Endothelial cell of umbilical vein (primary cell): ENCODE results near the gene KCNMA1. TPM values are rescaled to one million over a fixed set of nuclear protein-coding genes. Genes with fewer than 3 reads are reported as not detected.

ENCODE experiments used
- BruUV-seq: library from RNA; stranded (reverse); fragments of 400-500 nt; replicated peaks from 2 replicates; lab custom pipeline; 2021; lab: Mats Ljungman, UMichigan
- CTCF ChIA-PET: fragments of 300-600, 350-600 bp; sonication (Branson Sonifier 250); formaldehyde crosslinking; loops from one replicate; lab custom pipeline; 2021; ENCODE audit warnings: antibody characterized with exemption, inconsistent platforms; lab: Charles Lee
- POLR2A ChIA-PET: fragments of 300-600, 350-600 bp; sonication (Branson Sonifier 250); formaldehyde crosslinking; loops from one replicate; lab custom pipeline; 2021; ENCODE audit warnings: antibody characterized with exemption, inconsistent platforms; lab: Charles Lee
- DNase-seq: peaks from one replicate; pipeline ENCODE4 v3.0.0-alpha.2; 2011; ENCODE audit warnings: low read depth, low spot score
- FAIRE-seq: peaks from 2 replicates; lab custom pipeline; 2011; peaks lifted over from hg19 to GRCh38; lab: Jason Lieb, UNC
- H2AFZ ChIP-seq: 2 replicates; pipeline ENCODE4 v1.6.0; 2012; ENCODE audit warnings: low read depth, low read length, control low read depth, inconsistent platforms
- H3K27ac ChIP-seq: 2 replicates; pipeline ENCODE4 v1.5.1; 2011; ENCODE audit warnings: low read depth, mild to moderate bottlenecking, control low read depth, low read length, moderate library complexity; ENCODE audit not compliant: insufficient read depth
- H3K27me3 ChIP-seq, 2 experiments: 2 replicates each; pipeline versions ENCODE4 v1.6.0 to v1.6.1; 2011; ENCODE audit warnings: low read length in 2 of 2, mixed read lengths in 1 of 2; ENCODE audit not compliant: control insufficient read depth in 2 of 2, insufficient read depth in 2 of 2
- H3K36me3 ChIP-seq, 2 experiments: 2 replicates in 1 of 2; 3 replicates in 1 of 2; pipeline ENCODE4 v1.5.1; 2011; ENCODE audit warnings: low read length in 2 of 2, mild to moderate bottlenecking in 1 of 2, moderate library complexity in 1 of 2; ENCODE audit not compliant: control insufficient read depth in 2 of 2, insufficient read depth in 2 of 2; ENCODE audit errors: extremely low read depth in 1 of 2
- H3K4me1 ChIP-seq: 3 replicates; pipeline ENCODE4 v1.5.1; 2011; ENCODE audit warnings: mild to moderate bottlenecking, low read length; ENCODE audit not compliant: control insufficient read depth, insufficient read depth; ENCODE audit errors: extremely low read depth
- H3K4me2 ChIP-seq: 2 replicates; pipeline ENCODE4 v1.6.1; 2011; ENCODE audit warnings: low read length, control low read depth, mixed read lengths; ENCODE audit not compliant: insufficient read depth
- H3K4me3 ChIP-seq, 3 experiments: fragments of 200-600 bp in 1 of 3; sonication (generic), shearing (Covaris generic) in 1 of 3; replicated peaks in 1 of 3; 2 replicates each; pipeline ENCODE4 v1.5.1; 2011 to 2016; ENCODE audit warnings: control low read depth in 3 of 3, low read length in 3 of 3, mild to moderate bottlenecking in 2 of 3, inconsistent platforms in 1 of 3, low read depth in 1 of 3, moderate library complexity in 1 of 3; ENCODE audit not compliant: insufficient read depth in 1 of 3
- H3K79me2 ChIP-seq: 2 replicates; pipeline ENCODE4 v1.6.0; 2012; ENCODE audit warnings: low read length, inconsistent platforms; ENCODE audit not compliant: control insufficient read depth, insufficient read depth
- H3K9ac ChIP-seq: replicated peaks from 2 replicates; pipeline ENCODE3; 2011; ENCODE audit warnings: low read length, control low read depth; ENCODE audit not compliant: insufficient read depth; ENCODE audit errors: extremely low read depth
- H3K9me1 ChIP-seq: replicated peaks from 3 replicates; pipeline ENCODE4 v1.6.0; 2011; ENCODE audit warnings: mild to moderate bottlenecking, low read length; ENCODE audit not compliant: control insufficient read depth, insufficient read depth; ENCODE audit errors: extremely low read depth
- H3K9me3 ChIP-seq: replicated peaks from 2 replicates; pipeline ENCODE4 v1.5.1; 2012; ENCODE audit warnings: low read length, inconsistent platforms; ENCODE audit not compliant: control insufficient read depth, insufficient read depth
- H4K20me1 ChIP-seq: replicated peaks from 2 replicates; pipeline ENCODE3; 2011; ENCODE audit warnings: mild to moderate bottlenecking, low read length; ENCODE audit not compliant: control insufficient read depth, insufficient read depth; ENCODE audit errors: extremely low read depth
- CTCF ChIP-seq, 2 donors: IDR thresholded peaks; 1 replicate in 1 of 2; 2 replicates in 1 of 2; pipeline ENCODE4 v1.5.1; 2011; ENCODE audit warnings: low read length in 2 of 2, mild to moderate bottlenecking in 2 of 2, moderate library complexity in 2 of 2, control low read depth in 1 of 2, inconsistent platforms in 1 of 2, low read depth in 1 of 2; ENCODE audit not compliant: insufficient read depth in 1 of 2; ENCODE audit errors: extremely low read depth in 1 of 2
- EZH2 ChIP-seq: IDR thresholded peaks from 2 replicates; pipeline ENCODE4 v1.6.1; 2012; ENCODE audit warnings: borderline replicate concordance, low read depth, mild to moderate bottlenecking, moderate library complexity, low read length, inconsistent platforms; ENCODE audit not compliant: severe bottlenecking
- FOS ChIP-seq: IDR thresholded peaks from 2 replicates; pipeline ENCODE4 v1.6.1; 2011; ENCODE audit warnings: mild to moderate bottlenecking, low read length, moderate library complexity, borderline replicate concordance; ENCODE audit not compliant: insufficient read depth
- GATA2 ChIP-seq: IDR thresholded peaks from 2 replicates; pipeline ENCODE4 v1.7.0; 2011; ENCODE audit warnings: low read depth, mild to moderate bottlenecking, moderate library complexity, mixed read lengths, low read length; ENCODE audit not compliant: insufficient read length, insufficient read depth
- JUN ChIP-seq: IDR thresholded peaks from 2 replicates; pipeline ENCODE4 v1.6.1; 2011; ENCODE audit warnings: borderline replicate concordance, low read depth; ENCODE audit not compliant: insufficient read length, insufficient read depth
- MAX ChIP-seq: IDR thresholded peaks from 2 replicates; pipeline ENCODE4 v1.6.1; 2011; ENCODE audit not compliant: insufficient read depth, insufficient read length
- MYC ChIP-seq: IDR thresholded peaks from one replicate; pipeline ENCODE4 v1.6.1; 2011; ENCODE audit warnings: mild to moderate bottlenecking, low read depth, low read length
- POLR2A ChIP-seq: IDR thresholded peaks from 2 replicates; pipeline ENCODE4 v1.6.1; 2012; ENCODE audit warnings: low read depth, mild to moderate bottlenecking, control low read depth, low read length
- POLR2AphosphoS5 ChIP-seq: IDR thresholded peaks from 2 replicates; pipeline ENCODE4 v1.6.1; 2012; ENCODE audit warnings: low read depth, mild to moderate bottlenecking, control low read depth, low read length, moderate library complexity; ENCODE audit not compliant: insufficient read depth
- dilution Hi-C: fragments of 300-500 bp; cut with MboI; formaldehyde crosslinking; loops from one replicate; pipeline ENCODE4 v1.15.0; 2019; ENCODE audit warnings: low sequenced_read_pairs; ENCODE audit not compliant: extremely low pct_ligation_motif_present
- intact Hi-C: fragments of 100-400 bp; cut with micrococcal nuclease; formaldehyde crosslinking; loops from one replicate; pipeline ENCODE4 v1.10.0; 2022
- polyA plus RNA-seq, 4 experiments: library from polyadenylated mRNA; depleted of rRNA in 3 of 4; stranded (reverse) in 3 of 4; unstranded in 1 of 4; fragments of >200 nt; gene quantifications; 2 replicates each; pipeline versions ENCODE4 v1.2.1 to v1.2.3, GENCODE V29; 2011 to 2012; ENCODE audit warnings: missing spikeins in 1 of 4
- total RNA-seq: library from RNA; stranded (reverse); gene quantifications from 2 replicates; pipeline ENCODE4 v1.2.3, GENCODE V29; 2021

KCNMA1 gene
- total and polyA plus RNA-seq, 2 donors (not counting 3 experiments of a cell fraction or from before 2014, with no cell fraction given): 0.10 to 0.82 TPM

- Histone ChIP-seq H3K36me3 (no peaks in the 10 kb centered on the region), H3K27ac (no peak overlapping the region), H3K9me1 (no peaks in the 10 kb centered on the region), H3K4me2 (no peak overlapping the region), H3K79me2 (no peaks in the 10 kb centered on the region), H3K4me3 (no peak overlapping the region), H3K9me3 (no peaks in the 10 kb centered on the region), H2AFZ (no peak overlapping the region), H3K4me1 (peaks cover 6% of the 10 kb centered on the region), H3K27me3 (no peaks in the 10 kb centered on the region), H4K20me1 (no peaks in the 10 kb centered on the region), H3K9ac (no peak overlapping the region)
- DNase-seq (peak; percentile 25), FAIRE-seq (no peak)
- intact Hi-C loops: loop anchor here (1.0 kb wide), 1 partner anchor 75 kb away; no protein-coding TSS in a partner anchor
- ChIA-PET POLR2A (no interaction called here), CTCF (interaction anchor here (0.7 to 1.3 kb wide), 2 partner anchors 10 to 32 kb away, joined by 3 read pairs; no protein-coding TSS in a partner anchor)
- BruUV-seq: no TSS peak
- dilution Hi-C loops: no loop called here
- TF ChIP-seq POLR2A (no peak), CTCF (IDR thresholded peaks at IDR 0.05; ENCODE audit: extremely low read depth in 1 of 2, insufficient read depth in 1 of 2, low read depth in 1 of 2, low read length in 2 of 2) (peak; percentile 36 to 51)
These were observed 600.4 kb downstream of the KCNMA1 start for GRCh38 chr10:77036993-77037734.

- H3K79me2 ChIP-seq: no peaks in the 10 kb centered on the region
- H3K27me3 ChIP-seq: no peaks in the 10 kb centered on the region
- POLR2A ChIA-PET: no interaction called here
- TF ChIP-seq JUN (no peak), GATA2 (no peak), CTCF (IDR thresholded peaks at IDR 0.05; ENCODE audit: extremely low read depth in 1 of 2, insufficient read depth in 1 of 2, low read depth in 1 of 2, low read length in 2 of 2) (no peak), MAX (no peak), EZH2 (no peak), FOS (no peak), POLR2AphosphoS5 (no peak), POLR2A (no peak), MYC (no peak)
- FAIRE-seq (no peak), DNase-seq (no peak)
- no peaks in the 10 kb centered on the region for H3K9me3 ChIP-seq
- H3K4me3 ChIP-seq: no peak overlapping the region
- no peaks in the 10 kb centered on the region for H3K9me1 ChIP-seq
- H3K27ac ChIP-seq: no peak overlapping the region
- no peak overlapping the region for H3K4me2 ChIP-seq
- no peaks in the 10 kb centered on the region for H3K36me3 ChIP-seq
- intact Hi-C loops: no loop called here
- CTCF ChIA-PET: interaction anchor here (1.3 kb wide), 1 partner anchor 31 kb away, joined by 3 read pairs; no protein-coding TSS in a partner anchor
- H3K4me1 ChIP-seq: no peaks in the 10 kb centered on the region
- BruUV-seq: no TSS peak
- H2AFZ ChIP-seq: no peak overlapping the region
- dilution Hi-C loops: no loop called here
- no peaks in the 10 kb centered on the region for H4K20me1 ChIP-seq
- no peak overlapping the region for H3K9ac ChIP-seq
These were observed 601.3 kb downstream of the KCNMA1 start for GRCh38 chr10:77036276-77036675.
